Prostate gland (tissue), 2 donors: Measurements from ENCODE around the gene CSNK1G1. TPM values are rescaled to one million over a fixed set of nuclear protein-coding genes. Genes with fewer than 3 reads are reported as not detected.

Experiments
- DNase-seq: peaks from one replicate; pipeline ENCODE4 v3.0.0-alpha.2; 2019; ENCODE audit warnings: low spot score
- H3K27ac ChIP-seq, 2 donors: fragments of 200-600 bp; sonication (generic); 2 replicates each; pipeline ENCODE4 v1.5.1; 2017 to 2019
- H3K27me3 ChIP-seq: fragments of 200-600 bp; sonication (generic); replicated peaks from 2 replicates; pipeline ENCODE4 v1.5.1; 2019; ENCODE audit not compliant: insufficient read depth
- H3K36me3 ChIP-seq, 2 donors: fragments of 200-600 bp; sonication (generic); 1 replicate in 1 of 2; 2 replicates in 1 of 2; pipeline versions ENCODE4 v1.5.1 to v1.8.1; 2017 to 2019
- H3K4me1 ChIP-seq: fragments of 200-600 bp; sonication (generic); replicated peaks from 2 replicates; pipeline ENCODE4 v1.5.1; 2019
- H3K4me3 ChIP-seq, 2 donors: fragments of 200-600 bp; sonication (generic); 2 replicates each; pipeline ENCODE4 v1.5.1; 2017 to 2019
- H3K9me3 ChIP-seq: fragments of 200-600 bp; sonication (generic); 2 replicates; pipeline ENCODE4 v1.5.1; 2017
- CTCF ChIP-seq, 4 experiments: fragments of 200-600 bp in 2 of 4; fragments of 450-650 bp in 2 of 4; sonication (generic) in 2 of 4; IDR thresholded peaks; 1 replicate in 3 of 4; 2 replicates in 1 of 4; pipeline ENCODE4 v1.5.1; 2016 to 2019; ENCODE audit warnings: antibody characterized with exemption in 4 of 4, mild to moderate bottlenecking in 2 of 4, moderate library complexity in 2 of 4
- POLR2A ChIP-seq: fragments of 450-650 bp; IDR thresholded peaks from one replicate; pipeline ENCODE4 v1.6.1; 2016; ENCODE audit warnings: antibody characterized with exemption, mild to moderate bottlenecking
- POLR2AphosphoS5 ChIP-seq: sonication (generic); formaldehyde crosslinking; IDR thresholded peaks from one replicate; pipeline ENCODE4 v1.6.1; 2017; ENCODE audit warnings: antibody characterized with exemption
- WGBS: methylation state at CpG from one replicate; pipeline ENCODE4 v1.1.5; 2018; 5-methylcytosine and 5-hydroxymethylcytosine counted together
- intact Hi-C: fragments of 100-400 bp; cut with DNase I; formaldehyde crosslinking; loops from one replicate; pipeline ENCODE4 v1.14.2; 2022
- total RNA-seq, 2 donors: library from RNA; depleted of rRNA; stranded (reverse); fragments of >200 nt; gene quantifications; one replicate each; pipeline ENCODE4 v1.1.0, GENCODE V29; 2016

Gene CSNK1G1
- total RNA-seq, 2 donors from 2014 or later: 9.2 to 20.6 TPM

- intact Hi-C loops: no loop called here
- Histone ChIP-seq H3K4me1 (no peaks in the 10 kb centered on the region), H3K4me3 (no peak overlapping the region), H3K27me3 (no peaks in the 10 kb centered on the region), H3K27ac (no peak overlapping the region), H3K36me3 (no peaks in the 10 kb centered on the region), H3K9me3 (no peaks in the 10 kb centered on the region)
- DNase-seq: no peak
- 94% methylated on average over 5 of the region's 5 CpGs for WGBS
- TF ChIP-seq POLR2AphosphoS5 (no peak), CTCF (IDR thresholded peaks at IDR 0.05) (no peak), POLR2A (no peak)
These were observed 31.7 kb downstream of the CSNK1G1 start for GRCh38 chr15:64324165-64324877.

- 23% methylated on average over 4 of the region's 4 CpGs for WGBS
- no peak for TF ChIP-seq CTCF (IDR thresholded peaks at IDR 0.05)
- no peak for TF ChIP-seq POLR2AphosphoS5
- TF ChIP-seq POLR2A: no peak
- no peaks in the 10 kb centered on the region for H3K4me1 ChIP-seq
- no peak overlapping the region for H3K4me3 ChIP-seq
- no peaks in the 10 kb centered on the region for H3K9me3 ChIP-seq
- intact Hi-C loops: no loop called here
- no peaks in the 10 kb centered on the region for H3K27me3 ChIP-seq
- H3K27ac ChIP-seq: no peak overlapping the region
- H3K36me3 ChIP-seq: no peaks in the 10 kb centered on the region
- no peak for DNase-seq
These were observed 40.8 kb downstream of the CSNK1G1 start for GRCh38 chr15:64315216-64315615.

- TF ChIP-seq POLR2A (no peak), POLR2AphosphoS5 (no peak), CTCF (IDR thresholded peaks at IDR 0.05) (no peak)
- intact Hi-C loops: no loop called here
- 75% methylated on average over 3 of the region's 3 CpGs for WGBS
These were observed 41.5 kb downstream of the CSNK1G1 start for GRCh38 chr15:64314456-64314855.

GRCh38 chr15:64311566-64311965 lies 44.4 kb downstream of the CSNK1G1 start:
- Histone ChIP-seq H3K4me3 (no peak overlapping the region), H3K9me3 (no peaks in the 10 kb centered on the region), H3K27ac (no peak overlapping the region), H3K36me3 (no peaks in the 10 kb centered on the region), H3K27me3 (no peaks in the 10 kb centered on the region), H3K4me1 (no peaks in the 10 kb centered on the region)
- intact Hi-C loops: no loop called here
- 90% methylated on average over 6 of the region's 6 CpGs for WGBS
- DNase-seq: no peak
- no peak for TF ChIP-seq CTCF (IDR thresholded peaks at IDR 0.05)
- no peak for TF ChIP-seq POLR2AphosphoS5

More at GRCh38 chr15:64314456-64314855, 41.5 kb downstream of the CSNK1G1 start:
- no peak for DNase-seq
- H3K36me3 ChIP-seq: no peaks in the 10 kb centered on the region
- no peaks in the 10 kb centered on the region for H3K4me1 ChIP-seq
- H3K27ac ChIP-seq: no peak overlapping the region
- no peak overlapping the region for H3K4me3 ChIP-seq
- H3K27me3 ChIP-seq: no peaks in the 10 kb centered on the region
- H3K9me3 ChIP-seq: no peaks in the 10 kb centered on the region

- no peaks in the 10 kb centered on the region for H3K4me1 ChIP-seq
- DNase-seq: no peak
- H3K27ac ChIP-seq: no peak overlapping the region
- intact Hi-C loops: no loop called here
- TF ChIP-seq CTCF (IDR thresholded peaks at IDR 0.05) (no peak), POLR2A (no peak), POLR2AphosphoS5 (no peak)
- no peak overlapping the region for H3K4me3 ChIP-seq
- H3K36me3 ChIP-seq: no peaks in the 10 kb centered on the region
- no peaks in the 10 kb centered on the region for H3K9me3 ChIP-seq
- H3K27me3 ChIP-seq: no peaks in the 10 kb centered on the region
These were observed 45.9 kb downstream of the CSNK1G1 start for GRCh38 chr15:64310036-64310435.
